HepG2 (cell line): ENCODE results near the gene KMT2B. TPM values are rescaled to one million over a fixed set of nuclear protein-coding genes. Genes with fewer than 3 reads are reported as not detected.

Source experiments
- CENPT ChIP-seq: sonication (generic); formaldehyde crosslinking; IDR thresholded peaks from 2 replicates; pipeline ENCODE4 v1.8.0; 2022; ENCODE audit warnings: low read depth, mild to moderate bottlenecking, moderate library complexity, missing genetic modification reagents
- DR1 ChIP-seq: sonication (generic); formaldehyde crosslinking; IDR thresholded peaks from 2 replicates; pipeline ENCODE4 v1.8.0; 2021; ENCODE audit warnings: mild to moderate bottlenecking, missing genetic modification reagents, inconsistent platforms
- ELF3 ChIP-seq: IDR thresholded peaks from 2 replicates; pipeline ENCODE4 v1.6.1; 2016; ENCODE audit warnings: missing genetic modification reagents, missing compliant biosample characterization
- FOXJ3 ChIP-seq: sonication (generic); formaldehyde crosslinking; IDR thresholded peaks from 2 replicates; pipeline ENCODE4 v1.4.0; 2020; ENCODE audit warnings: missing genetic modification reagents, mild to moderate bottlenecking, borderline replicate concordance
- IKZF1 ChIP-seq: fragments of 450-650 bp; IDR thresholded peaks from 2 replicates; pipeline ENCODE4 v1.7.1; 2016
- JUND ChIP-seq: sonication (generic); formaldehyde crosslinking; IDR thresholded peaks from 2 replicates; pipeline ENCODE4 v1.8.0; 2022; ENCODE audit warnings: mild to moderate bottlenecking, missing genetic modification reagents
- KAT7 ChIP-seq: IDR thresholded peaks from 2 replicates; pipeline ENCODE4 v1.6.1; 2018; ENCODE audit warnings: borderline replicate concordance, missing compliant biosample characterization
- KMT2A ChIP-seq: sonication (generic); formaldehyde crosslinking; IDR thresholded peaks from 2 replicates; pipeline ENCODE4 v1.4.0; 2020; ENCODE audit warnings: missing genetic modification reagents
- MATR3 ChIP-seq: sonication (generic); formaldehyde crosslinking; IDR thresholded peaks from 2 replicates; pipeline ENCODE4 v1.4.0; 2020; ENCODE audit warnings: missing genetic modification reagents
- NR2C2 ChIP-seq: sonication (generic); formaldehyde crosslinking; IDR thresholded peaks from 2 replicates; pipeline ENCODE4 v1.4.0; 2020; ENCODE audit warnings: missing genetic modification reagents, mild to moderate bottlenecking, moderate library complexity, borderline replicate concordance
- PAWR ChIP-seq: sonication (generic); formaldehyde crosslinking; IDR thresholded peaks from 2 replicates; pipeline ENCODE4 v1.4.0; 2020; ENCODE audit warnings: missing genetic modification reagents, mild to moderate bottlenecking, borderline replicate concordance
- SRF ChIP-seq: IDR thresholded peaks from 2 replicates; pipeline ENCODE4 v1.6.1; 2011; ENCODE audit warnings: mild to moderate bottlenecking, low read depth, low read length, moderate library complexity
- ZBTB8A ChIP-seq: sonication (generic); formaldehyde crosslinking; IDR thresholded peaks from 2 replicates; pipeline ENCODE4 v1.4.0; 2020; ENCODE audit warnings: mild to moderate bottlenecking, low read depth, missing genetic modification reagents, borderline replicate concordance
- ZNF496 ChIP-seq: sonication (generic); formaldehyde crosslinking; IDR thresholded peaks from 2 replicates; pipeline ENCODE4 v1.8.1; 2023; ENCODE audit warnings: mild to moderate bottlenecking, moderate library complexity, missing genetic modification reagents; ENCODE audit not compliant: insufficient replicate concordance
- ZNF777 ChIP-seq: sonication (generic); formaldehyde crosslinking; IDR thresholded peaks from 2 replicates; pipeline ENCODE4 v1.4.0; 2020; ENCODE audit warnings: missing genetic modification reagents
- ZNF883 ChIP-seq: sonication (generic); formaldehyde crosslinking; IDR thresholded peaks from 2 replicates; pipeline ENCODE4 v1.5.1; 2020; ENCODE audit warnings: mild to moderate bottlenecking, missing genetic modification reagents; ENCODE audit errors: not compliant biosample characterization
- ZSCAN9 ChIP-seq: IDR thresholded peaks from 2 replicates; pipeline ENCODE4 v1.6.1; 2016; ENCODE audit warnings: borderline replicate concordance
- polyA plus RNA-seq, 8 experiments: library from polyadenylated mRNA; depleted of rRNA in 3 of 8; stranded (reverse) in 7 of 8; unstranded in 1 of 8; fragments of >200 nt; fragmentation: Illumina TruSeq in 4 of 8; extraction: Trizol in 4 of 8; gene quantifications; 2 replicates each; pipeline versions ENCODE4 v1.2.1 to v1.2.3, GENCODE V29; 2011 to 2016; ENCODE audit warnings: low read depth in 4 of 8, missing spikeins in 1 of 8, mixed read lengths in 1 of 8; ENCODE audit not compliant: insufficient read depth in 1 of 8
- total RNA-seq, 5 experiments: library from RNA; depleted of rRNA; stranded (reverse); fragments of >200 nt; fragmentation: Illumina TruSeq; extraction: Trizol; gene quantifications; 2 replicates each; pipeline ENCODE4 v1.2.3, GENCODE V29; 2016; ENCODE audit warnings: low read depth in 1 of 5
- TF ChIP-seq, protein P1 (sequence below), 2 experiments: IDR thresholded peaks; 2 replicates each; pipeline ENCODE4 v1.6.1; 2011 to 2012; ENCODE audit warnings: low read length in 2 of 2, borderline replicate concordance in 1 of 2, low read depth in 1 of 2, mild to moderate bottlenecking in 1 of 2, moderate library complexity in 1 of 2
- TF ChIP-seq, protein P2 (sequence below): sonication (generic); formaldehyde crosslinking; IDR thresholded peaks from 2 replicates; pipeline ENCODE4 v1.8.1; 2022; ENCODE audit warnings: low read depth, mild to moderate bottlenecking, missing genetic modification reagents
- TF ChIP-seq, protein P3 (sequence below): sonication (generic); formaldehyde crosslinking; IDR thresholded peaks from 2 replicates; pipeline ENCODE4 v1.5.1; 2020; ENCODE audit warnings: mild to moderate bottlenecking, missing genetic modification reagents

Gene KMT2B
- total and polyA plus RNA-seq, 2 of the 13 experiments (the other 11 are each of a cell fraction or from before 2014, with no cell fraction given) = 6.2 to 16.9 TPM

GRCh38 chr19:35748106-35749020 is 30.6 kb downstream of the KMT2B start, which contains the start of gene LIN37 (continued):
- peak; percentile 79 for TF ChIP-seq FOXJ3 (CRISPR knock-in tag)
- TF ChIP-seq, protein P1, sequence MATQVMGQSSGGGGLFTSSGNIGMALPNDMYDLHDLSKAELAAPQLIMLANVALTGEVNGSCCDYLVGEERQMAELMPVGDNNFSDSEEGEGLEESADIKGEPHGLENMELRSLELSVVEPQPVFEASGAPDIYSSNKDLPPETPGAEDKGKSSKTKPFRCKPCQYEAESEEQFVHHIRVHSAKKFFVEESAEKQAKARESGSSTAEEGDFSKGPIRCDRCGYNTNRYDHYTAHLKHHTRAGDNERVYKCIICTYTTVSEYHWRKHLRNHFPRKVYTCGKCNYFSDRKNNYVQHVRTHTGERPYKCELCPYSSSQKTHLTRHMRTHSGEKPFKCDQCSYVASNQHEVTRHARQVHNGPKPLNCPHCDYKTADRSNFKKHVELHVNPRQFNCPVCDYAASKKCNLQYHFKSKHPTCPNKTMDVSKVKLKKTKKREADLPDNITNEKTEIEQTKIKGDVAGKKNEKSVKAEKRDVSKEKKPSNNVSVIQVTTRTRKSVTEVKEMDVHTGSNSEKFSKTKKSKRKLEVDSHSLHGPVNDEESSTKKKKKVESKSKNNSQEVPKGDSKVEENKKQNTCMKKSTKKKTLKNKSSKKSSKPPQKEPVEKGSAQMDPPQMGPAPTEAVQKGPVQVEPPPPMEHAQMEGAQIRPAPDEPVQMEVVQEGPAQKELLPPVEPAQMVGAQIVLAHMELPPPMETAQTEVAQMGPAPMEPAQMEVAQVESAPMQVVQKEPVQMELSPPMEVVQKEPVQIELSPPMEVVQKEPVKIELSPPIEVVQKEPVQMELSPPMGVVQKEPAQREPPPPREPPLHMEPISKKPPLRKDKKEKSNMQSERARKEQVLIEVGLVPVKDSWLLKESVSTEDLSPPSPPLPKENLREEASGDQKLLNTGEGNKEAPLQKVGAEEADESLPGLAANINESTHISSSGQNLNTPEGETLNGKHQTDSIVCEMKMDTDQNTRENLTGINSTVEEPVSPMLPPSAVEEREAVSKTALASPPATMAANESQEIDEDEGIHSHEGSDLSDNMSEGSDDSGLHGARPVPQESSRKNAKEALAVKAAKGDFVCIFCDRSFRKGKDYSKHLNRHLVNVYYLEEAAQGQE (IDR thresholded peaks at IDR 0.05; ENCODE audit: borderline replicate concordance in 1 of 2, low read depth in 1 of 2, low read length in 2 of 2) = peak in 1 of 2 experiments; percentile 53; a peak in 1 of 4 replicates
- TF ChIP-seq JUND (CRISPR knock-in tag) = no peak
- no peak for TF ChIP-seq SRF
- TF ChIP-seq, protein P2, sequence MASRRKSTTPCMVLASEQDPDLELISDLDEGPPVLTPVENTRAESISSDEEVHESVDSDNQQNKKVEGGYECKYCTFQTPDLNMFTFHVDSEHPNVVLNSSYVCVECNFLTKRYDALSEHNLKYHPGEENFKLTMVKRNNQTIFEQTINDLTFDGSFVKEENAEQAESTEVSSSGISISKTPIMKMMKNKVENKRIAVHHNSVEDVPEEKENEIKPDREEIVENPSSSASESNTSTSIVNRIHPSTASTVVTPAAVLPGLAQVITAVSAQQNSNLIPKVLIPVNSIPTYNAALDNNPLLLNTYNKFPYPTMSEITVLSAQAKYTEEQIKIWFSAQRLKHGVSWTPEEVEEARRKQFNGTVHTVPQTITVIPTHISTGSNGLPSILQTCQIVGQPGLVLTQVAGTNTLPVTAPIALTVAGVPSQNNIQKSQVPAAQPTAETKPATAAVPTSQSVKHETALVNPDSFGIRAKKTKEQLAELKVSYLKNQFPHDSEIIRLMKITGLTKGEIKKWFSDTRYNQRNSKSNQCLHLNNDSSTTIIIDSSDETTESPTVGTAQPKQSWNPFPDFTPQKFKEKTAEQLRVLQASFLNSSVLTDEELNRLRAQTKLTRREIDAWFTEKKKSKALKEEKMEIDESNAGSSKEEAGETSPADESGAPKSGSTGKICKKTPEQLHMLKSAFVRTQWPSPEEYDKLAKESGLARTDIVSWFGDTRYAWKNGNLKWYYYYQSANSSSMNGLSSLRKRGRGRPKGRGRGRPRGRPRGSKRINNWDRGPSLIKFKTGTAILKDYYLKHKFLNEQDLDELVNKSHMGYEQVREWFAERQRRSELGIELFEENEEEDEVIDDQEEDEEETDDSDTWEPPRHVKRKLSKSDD (CRISPR knock-in tag) = no peak
- TF ChIP-seq ZNF496 (CRISPR knock-in tag) = no peak
- TF ChIP-seq ZNF883 = no peak
- no peak for TF ChIP-seq CENPT
- peak; percentile 97 for TF ChIP-seq NR2C2
- peak; percentile 51; the same call in 1 of the 2 replicates for TF ChIP-seq ZSCAN9 (CRISPR knock-in tag)
- no peak for TF ChIP-seq ZBTB8A (CRISPR knock-in tag)
- TF ChIP-seq PAWR = no peak
- TF ChIP-seq KAT7 = no peak
- TF ChIP-seq ZNF777 = peak; percentile 85
- peak; percentile 68 for TF ChIP-seq ELF3 (CRISPR knock-in tag)
- TF ChIP-seq KMT2A = peak; percentile 50; the same call in 1 of the 2 replicates
- TF ChIP-seq MATR3 (CRISPR knock-in tag) = no peak
- TF ChIP-seq DR1 (CRISPR knock-in tag) = 0 out of 2 replicates have a peak, but pooled peaks have one; percentile 52
- TF ChIP-seq, protein P3, sequence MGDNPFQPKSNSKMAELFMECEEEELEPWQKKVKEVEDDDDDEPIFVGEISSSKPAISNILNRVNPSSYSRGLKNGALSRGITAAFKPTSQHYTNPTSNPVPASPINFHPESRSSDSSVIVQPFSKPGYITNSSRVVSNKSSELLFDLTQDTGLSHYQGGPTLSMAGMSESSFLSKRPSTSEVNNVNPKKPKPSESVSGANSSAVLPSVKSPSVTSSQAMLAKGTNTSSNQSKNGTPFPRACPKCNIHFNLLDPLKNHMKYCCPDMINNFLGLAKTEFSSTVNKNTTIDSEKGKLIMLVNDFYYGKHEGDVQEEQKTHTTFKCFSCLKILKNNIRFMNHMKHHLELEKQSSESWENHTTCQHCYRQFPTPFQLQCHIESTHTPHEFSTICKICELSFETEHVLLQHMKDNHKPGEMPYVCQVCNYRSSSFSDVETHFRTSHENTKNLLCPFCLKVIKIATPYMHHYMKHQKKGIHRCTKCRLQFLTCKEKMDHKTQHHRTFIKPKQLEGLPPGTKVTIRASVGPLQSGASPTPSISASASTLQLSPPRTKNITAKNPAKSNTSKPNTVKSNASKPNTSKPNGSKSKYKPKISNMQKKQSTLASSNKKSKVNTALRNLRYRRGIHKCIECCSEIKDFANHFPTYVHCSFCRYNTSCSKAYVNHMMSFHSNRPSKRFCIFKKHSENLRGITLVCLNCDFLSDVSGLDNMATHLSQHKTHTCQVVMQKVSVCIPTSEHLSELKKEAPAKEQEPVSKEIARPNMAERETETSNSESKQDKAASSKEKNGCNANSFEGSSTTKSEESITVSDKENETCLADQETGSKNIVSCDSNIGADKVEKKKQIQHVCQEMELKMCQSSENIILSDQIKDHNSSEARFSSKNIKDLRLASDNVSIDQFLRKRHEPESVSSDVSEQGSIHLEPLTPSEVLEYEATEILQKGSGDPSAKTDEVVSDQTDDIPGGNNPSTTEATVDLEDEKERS (CRISPR knock-in tag) = no peak
- TF ChIP-seq IKZF1 = no peak
